Astrocyte (in vitro differentiated cells and primary cell): ENCODE results near the gene GALNT17. TPM values are rescaled to one million over a fixed set of nuclear protein-coding genes. Genes with fewer than 3 reads are reported as not detected.

Source experiments
- DNase-seq: peaks from one replicate; pipeline ENCODE4 v3.0.0-alpha.2; 2010; ENCODE audit warnings: low read depth
- FAIRE-seq: peaks from 2 replicates; lab custom pipeline; 2011; peaks lifted over from hg19 to GRCh38; lab: Jason Lieb, UNC
- H2AFZ ChIP-seq: 2 replicates; pipeline ENCODE4 v1.6.0; 2012; ENCODE audit warnings: low read depth, low read length, inconsistent platforms
- H3K27ac ChIP-seq: 2 replicates; pipeline ENCODE4 v1.5.1; 2011; ENCODE audit warnings: low read depth, low read length, inconsistent platforms
- H3K27me3 ChIP-seq: 2 replicates; pipeline ENCODE4 v1.6.0; 2011; ENCODE audit warnings: low read length, inconsistent platforms; ENCODE audit not compliant: insufficient read depth
- H3K36me3 ChIP-seq: 2 replicates; pipeline ENCODE4 v1.5.1; 2011; ENCODE audit warnings: low read length, inconsistent platforms; ENCODE audit not compliant: insufficient read depth
- H3K4me1 ChIP-seq: 2 replicates; pipeline ENCODE4 v1.5.1; 2011; ENCODE audit warnings: low read length, inconsistent platforms; ENCODE audit not compliant: insufficient read depth
- H3K4me2 ChIP-seq: 2 replicates; pipeline ENCODE4 v1.6.0; 2012; ENCODE audit warnings: low read length, inconsistent platforms
- H3K4me3 ChIP-seq: 2 replicates; pipeline ENCODE4 v1.5.1; 2011; ENCODE audit warnings: low read depth, mild to moderate bottlenecking, low read length, inconsistent platforms; ENCODE audit not compliant: insufficient read depth
- H3K79me2 ChIP-seq: 2 replicates; pipeline ENCODE4 v1.6.0; 2012; ENCODE audit warnings: mild to moderate bottlenecking, low read length, inconsistent platforms; ENCODE audit not compliant: insufficient read depth
- H3K9ac ChIP-seq: 2 replicates; pipeline ENCODE4 v1.6.0; 2012; ENCODE audit warnings: mild to moderate bottlenecking, low read length, inconsistent platforms
- H3K9me3 ChIP-seq: 2 replicates; pipeline ENCODE4 v1.5.1; 2012; ENCODE audit warnings: low read depth, mild to moderate bottlenecking, low read length, inconsistent platforms; ENCODE audit not compliant: insufficient read depth
- H4K20me1 ChIP-seq: 2 replicates; pipeline ENCODE4 v1.6.0; 2012; ENCODE audit warnings: low read length, inconsistent platforms; ENCODE audit not compliant: insufficient read depth
- H3K27ac Mint-ChIP-seq: one replicate; pipeline ENCODE4 v1.8.0; 2021; ENCODE audit warnings: mild to moderate bottlenecking, mixed read lengths; ENCODE audit not compliant: unreplicated experiment
- H3K27me3 Mint-ChIP-seq: one replicate; pipeline ENCODE4 v1.8.0; 2021; ENCODE audit warnings: low read depth, mixed read lengths; ENCODE audit not compliant: unreplicated experiment
- H3K36me3 Mint-ChIP-seq: one replicate; pipeline ENCODE4 v1.8.0; 2021; ENCODE audit warnings: low read depth, mixed read lengths; ENCODE audit not compliant: unreplicated experiment
- H3K4me1 Mint-ChIP-seq: one replicate; pipeline ENCODE4 v1.8.0; 2021; ENCODE audit warnings: low read depth, mixed read lengths; ENCODE audit not compliant: unreplicated experiment
- H3K4me3 Mint-ChIP-seq: one replicate; pipeline ENCODE4 v1.8.0; 2021; ENCODE audit warnings: mild to moderate bottlenecking, moderate library complexity, mixed read lengths; ENCODE audit not compliant: unreplicated experiment
- H3K9me3 Mint-ChIP-seq: one replicate; pipeline ENCODE4 v1.8.0; 2021; ENCODE audit warnings: mild to moderate bottlenecking, mixed read lengths; ENCODE audit not compliant: unreplicated experiment
- CTCF ChIP-seq: IDR thresholded peaks from 2 replicates; pipeline ENCODE4 v1.5.1; 2011; ENCODE audit warnings: low read depth, mild to moderate bottlenecking, inconsistent platforms, low read length, moderate library complexity; ENCODE audit not compliant: insufficient read depth
- EZH2 ChIP-seq: IDR thresholded peaks from 2 replicates; pipeline ENCODE4 v1.6.1; 2012; ENCODE audit warnings: mild to moderate bottlenecking, low read length, inconsistent platforms; ENCODE audit not compliant: insufficient read depth
- total RNA-seq: library from RNA; stranded (reverse); gene quantifications from 2 replicates; pipeline ENCODE4 v1.2.1, GENCODE V29; 2021

Gene GALNT17
- total RNA-seq, 1 donor from 2014 or later, result 7.8 TPM

- no peaks in the 10 kb centered on the region for H3K79me2 ChIP-seq
- no peaks in the 10 kb centered on the region for H3K27me3 ChIP-seq
- no peaks in the 10 kb centered on the region for H4K20me1 ChIP-seq
- no peak overlapping the region for H3K4me2 ChIP-seq
- H3K4me1 ChIP-seq, result no peaks in the 10 kb centered on the region
- no peak for DNase-seq
- H3K36me3 ChIP-seq, result no peaks in the 10 kb centered on the region
- peaks cover 5% of the 10 kb centered on the region for H3K9me3 Mint-ChIP-seq
- peaks cover 7% of the 10 kb centered on the region for H3K27me3 Mint-ChIP-seq
- H3K4me3 ChIP-seq, result no peak overlapping the region
- TF ChIP-seq CTCF (no peak), EZH2 (no peak)
- H3K36me3 Mint-ChIP-seq, result no peaks in the 10 kb centered on the region
- H3K9ac ChIP-seq, result no peak overlapping the region
- no peaks in the 10 kb centered on the region for H3K4me1 Mint-ChIP-seq
- H3K27ac Mint-ChIP-seq, result no peak overlapping the region
- H3K9me3 ChIP-seq, result no peaks in the 10 kb centered on the region
- H2AFZ ChIP-seq, result no peak overlapping the region
- no peak overlapping the region for H3K27ac ChIP-seq
- no peak overlapping the region for H3K4me3 Mint-ChIP-seq
- no peak for FAIRE-seq
These were observed 406.3 kb downstream of the GALNT17 start for GRCh38 chr7:71538210-71538609.

GRCh38 chr7:71539615-71540014 is 407.7 kb downstream of the GALNT17 start:
- H3K4me3 Mint-ChIP-seq, result no peak overlapping the region
- no peaks in the 10 kb centered on the region for H3K9me3 ChIP-seq

More at GRCh38 chr7:71539615-71540014, 407.7 kb downstream of the GALNT17 start:
- H3K4me2 ChIP-seq, result no peak overlapping the region
- TF ChIP-seq EZH2 (no peak), CTCF (no peak)
- peaks cover 5% of the 10 kb centered on the region for H3K9me3 Mint-ChIP-seq
- no peaks in the 10 kb centered on the region for H3K4me1 ChIP-seq
- H3K36me3 Mint-ChIP-seq, result no peaks in the 10 kb centered on the region
- no peaks in the 10 kb centered on the region for H3K27me3 ChIP-seq
- H2AFZ ChIP-seq, result no peak overlapping the region
- FAIRE-seq (no peak), DNase-seq (no peak)
- H3K9ac ChIP-seq, result no peak overlapping the region
- no peak overlapping the region for H3K27ac ChIP-seq
- no peaks in the 10 kb centered on the region for H3K4me1 Mint-ChIP-seq
- H3K4me3 ChIP-seq, result no peak overlapping the region
- no peaks in the 10 kb centered on the region for H4K20me1 ChIP-seq
- no peaks in the 10 kb centered on the region for H3K79me2 ChIP-seq
- H3K36me3 ChIP-seq, result no peaks in the 10 kb centered on the region
- H3K27me3 Mint-ChIP-seq, result peaks cover 7% of the 10 kb centered on the region
- H3K27ac Mint-ChIP-seq, result no peak overlapping the region
